MCF 10A (cell line): Measurements from ENCODE around the gene BAAT. TPM values are rescaled to one million over a fixed set of nuclear protein-coding genes. Genes with fewer than 3 reads are reported as not detected.
"Not testable (repeated sequence)": the region's sequence is repeated elsewhere in the genome, so short reads cannot be mapped to it uniquely, and the experiment has no call there.

Experiments used
- BruUV-seq: library from RNA; stranded (reverse); fragments of 400-500 nt; replicated peaks from 2 replicates; lab custom pipeline; 2021; lab: Mats Ljungman, UMichigan
- CTCF ChIA-PET: fragments of 300-600 bp; sonication (Branson Sonifier 250); formaldehyde crosslinking; extraction: SDS; loops from one replicate; lab custom pipeline; 2021; ENCODE audit warnings: antibody characterized with exemption, inconsistent platforms; lab: Yijun Ruan, JAX
- POLR2A ChIA-PET: fragments of 300-600, 350-650 bp; sonication (Branson Sonifier 250); formaldehyde crosslinking; extraction: SDS; loops from one replicate; lab custom pipeline; 2020; ENCODE audit warnings: antibody characterized with exemption, inconsistent platforms; lab: Yijun Ruan, JAX
- DNase-seq: peaks from one replicate; pipeline ENCODE4 v3.0.0-alpha.2; 2018; ENCODE audit not compliant: unreplicated experiment
- H3K27ac Mint-ChIP-seq: one replicate; pipeline ENCODE4 v1.8.0; 2022; ENCODE audit warnings: mild to moderate bottlenecking, low read depth, mixed read lengths; ENCODE audit not compliant: unreplicated experiment
- H3K27me3 Mint-ChIP-seq: one replicate; pipeline ENCODE4 v1.8.0; 2022; ENCODE audit warnings: mixed read lengths; ENCODE audit not compliant: insufficient read depth, unreplicated experiment
- H3K36me3 Mint-ChIP-seq: one replicate; pipeline ENCODE4 v1.8.0; 2022; ENCODE audit warnings: mild to moderate bottlenecking, moderate library complexity, mixed read lengths; ENCODE audit not compliant: insufficient read depth, unreplicated experiment
- H3K4me1 Mint-ChIP-seq: one replicate; pipeline ENCODE4 v1.8.0; 2022; ENCODE audit warnings: mixed read lengths; ENCODE audit not compliant: insufficient read depth, unreplicated experiment
- H3K4me3 Mint-ChIP-seq: one replicate; pipeline ENCODE4 v1.8.0; 2022; ENCODE audit warnings: mild to moderate bottlenecking, moderate library complexity, mixed read lengths; ENCODE audit not compliant: unreplicated experiment
- H3K9me3 Mint-ChIP-seq: one replicate; pipeline ENCODE4 v1.8.0; 2022; ENCODE audit warnings: mixed read lengths; ENCODE audit not compliant: unreplicated experiment
- intact Hi-C: fragments of 100-400 bp; cut with micrococcal nuclease; formaldehyde crosslinking; loops from 2 replicates; pipeline ENCODE4 v1.14.1; 2022
- total RNA-seq: library from RNA; stranded (reverse); gene quantifications from 2 replicates; pipeline ENCODE4 v1.2.3, GENCODE V29; 2022
- TF ChIP-seq, protein P1 (sequence below): fragments of 200-600 bp; IDR thresholded peaks from one replicate; pipeline ENCODE4 v1.8.0; 2022; ENCODE audit warnings: antibody characterized with exemption, mild to moderate bottlenecking; ENCODE audit not compliant: unreplicated experiment

Gene BAAT
- total RNA-seq, 1 experiment from 2014 or later: 0.14 TPM

DNA sequence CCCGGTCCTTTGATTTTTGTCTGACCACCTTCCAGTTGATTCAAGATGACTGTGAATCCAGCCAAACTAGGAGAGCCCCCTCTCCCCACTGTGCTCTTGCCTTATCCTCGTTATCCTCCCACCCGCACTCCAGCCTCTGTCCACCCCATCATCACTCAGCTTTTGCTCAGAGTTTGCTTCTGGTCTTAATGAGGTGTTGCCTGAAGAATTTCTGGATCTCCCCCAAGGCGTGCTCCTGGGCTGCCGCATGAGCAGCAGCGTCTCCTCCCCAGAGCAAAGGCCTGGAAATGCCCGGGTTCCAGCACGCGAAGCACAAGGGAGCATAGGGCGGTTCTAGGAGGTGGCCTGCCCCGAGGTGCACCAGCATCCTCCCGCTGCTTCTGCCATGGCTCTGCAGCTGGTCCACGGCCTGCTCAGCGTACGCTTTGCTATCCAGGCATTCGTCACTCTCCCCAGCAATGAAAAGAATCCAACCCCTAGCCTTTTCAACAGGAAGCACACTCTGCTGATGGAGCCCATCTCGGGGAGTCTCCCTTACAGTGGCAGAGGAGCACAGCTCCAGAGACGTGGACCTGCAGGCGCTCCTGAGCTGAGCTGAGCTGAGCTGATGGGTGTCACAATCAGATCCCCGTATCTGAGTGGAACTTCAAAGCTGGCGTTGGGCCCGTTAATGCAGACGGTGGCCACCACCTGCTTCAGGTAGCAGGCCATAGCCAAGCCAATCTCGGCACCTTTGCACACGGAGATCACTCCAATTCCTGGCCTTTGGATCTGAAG lies 50.7 kb downstream of the BAAT start:
- DNase-seq: no peak
- no TSS peak for BruUV-seq
- no peaks in the 10 kb centered on the region for H3K36me3 Mint-ChIP-seq
- CTCF ChIA-PET: interaction anchor here (0.6 to 1.6 kb wide), 3 partner anchors 18 to 733 kb away, joined by 3 to 4 read pairs (median 3); no protein-coding TSS in a partner anchor
- intact Hi-C loops: no loop called here
- POLR2A ChIA-PET: no interaction called here
- H3K9me3 Mint-ChIP-seq: no peaks in the 10 kb centered on the region
- H3K4me1 Mint-ChIP-seq: no peaks in the 10 kb centered on the region
- H3K27ac Mint-ChIP-seq: no peak overlapping the region
- H3K4me3 Mint-ChIP-seq: no peak overlapping the region
- TF ChIP-seq, protein P1, sequence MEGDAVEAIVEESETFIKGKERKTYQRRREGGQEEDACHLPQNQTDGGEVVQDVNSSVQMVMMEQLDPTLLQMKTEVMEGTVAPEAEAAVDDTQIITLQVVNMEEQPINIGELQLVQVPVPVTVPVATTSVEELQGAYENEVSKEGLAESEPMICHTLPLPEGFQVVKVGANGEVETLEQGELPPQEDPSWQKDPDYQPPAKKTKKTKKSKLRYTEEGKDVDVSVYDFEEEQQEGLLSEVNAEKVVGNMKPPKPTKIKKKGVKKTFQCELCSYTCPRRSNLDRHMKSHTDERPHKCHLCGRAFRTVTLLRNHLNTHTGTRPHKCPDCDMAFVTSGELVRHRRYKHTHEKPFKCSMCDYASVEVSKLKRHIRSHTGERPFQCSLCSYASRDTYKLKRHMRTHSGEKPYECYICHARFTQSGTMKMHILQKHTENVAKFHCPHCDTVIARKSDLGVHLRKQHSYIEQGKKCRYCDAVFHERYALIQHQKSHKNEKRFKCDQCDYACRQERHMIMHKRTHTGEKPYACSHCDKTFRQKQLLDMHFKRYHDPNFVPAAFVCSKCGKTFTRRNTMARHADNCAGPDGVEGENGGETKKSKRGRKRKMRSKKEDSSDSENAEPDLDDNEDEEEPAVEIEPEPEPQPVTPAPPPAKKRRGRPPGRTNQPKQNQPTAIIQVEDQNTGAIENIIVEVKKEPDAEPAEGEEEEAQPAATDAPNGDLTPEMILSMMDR: no peak
- H3K27me3 Mint-ChIP-seq: peaks cover 2% of the 10 kb centered on the region

DNA sequence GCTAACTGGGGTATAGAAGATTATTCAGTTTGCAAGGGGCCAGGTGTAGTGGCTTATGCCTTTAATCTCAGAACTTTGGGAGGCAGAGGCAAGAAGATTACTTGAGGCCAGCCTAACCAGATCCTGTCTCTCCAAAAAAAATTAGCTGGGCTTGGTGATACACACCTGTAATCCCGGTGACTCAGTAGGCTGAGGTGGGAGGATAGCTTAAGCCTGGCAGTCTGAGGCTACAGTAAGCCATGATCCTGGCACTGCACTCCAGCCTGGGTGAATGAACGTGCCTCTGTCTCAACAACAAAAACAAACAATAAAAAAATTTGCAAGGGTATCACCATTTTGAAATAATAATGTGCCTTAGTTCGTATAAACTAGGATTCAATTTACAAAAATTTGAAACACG lies 51.3 kb downstream of the BAAT start:
- H3K4me3 Mint-ChIP-seq: no peak overlapping the region
- no peak overlapping the region for H3K27ac Mint-ChIP-seq
- DNase-seq: peak; percentile 15
- POLR2A ChIA-PET: no interaction called here
- peaks cover 8% of the 10 kb centered on the region for H3K27me3 Mint-ChIP-seq
- CTCF ChIA-PET: interaction anchor here (0.6 kb wide), 1 partner anchor 215 kb away, joined by 3 read pairs; no protein-coding TSS in a partner anchor
- H3K36me3 Mint-ChIP-seq: no peaks in the 10 kb centered on the region
- TF ChIP-seq, protein P1: no peak
- BruUV-seq: no TSS peak
- intact Hi-C loops: no loop called here
- no peaks in the 10 kb centered on the region for H3K9me3 Mint-ChIP-seq
- H3K4me1 Mint-ChIP-seq: no peaks in the 10 kb centered on the region

- Mint-ChIP-seq H3K27ac (no peak overlapping the region), H3K27me3 (peaks cover 10% of the 10 kb centered on the region), H3K36me3 (no peaks in the 10 kb centered on the region), H3K4me1 (no peaks in the 10 kb centered on the region), H3K9me3 (no peaks in the 10 kb centered on the region), H3K4me3 (no peak overlapping the region)
- CTCF ChIA-PET: no interaction called here
- BruUV-seq: no TSS peak
- DNase-seq: no peak
- intact Hi-C loops: no loop called here
- TF ChIP-seq, protein P1: no peak
- POLR2A ChIA-PET: no interaction called here
These were observed 52.4 kb downstream of the BAAT start for GRCh38 chr9:101332362-101332761.

DNA sequence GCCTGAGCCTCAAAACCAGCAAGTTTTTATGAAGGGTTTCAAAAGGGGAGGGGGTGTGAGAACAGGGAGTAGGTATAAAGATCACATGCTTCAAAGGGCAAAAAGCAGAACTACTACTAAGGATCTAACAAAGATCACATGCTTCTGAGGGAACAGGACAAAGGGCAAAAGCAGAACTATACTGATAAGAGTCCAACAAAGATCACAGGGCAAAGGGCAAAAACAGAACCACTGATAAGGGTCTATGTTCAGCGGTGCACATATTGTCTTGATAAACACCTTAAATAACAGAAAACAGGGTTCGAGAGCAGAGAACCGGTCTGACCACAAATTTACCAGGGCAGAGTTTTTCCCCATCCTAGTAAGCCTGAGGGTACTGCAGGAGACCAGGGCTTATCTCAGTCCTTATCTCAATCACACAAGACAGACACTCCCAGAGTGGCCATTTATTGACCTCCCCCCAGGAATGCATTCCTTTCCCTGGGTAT lies 57.3 kb downstream of the BAAT start:
- intact Hi-C loops, POLR2A ChIA-PET, H3K4me1 Mint-ChIP-seq, H3K27ac Mint-ChIP-seq, BruUV-seq, H3K4me3 Mint-ChIP-seq, H3K36me3 Mint-ChIP-seq, DNase-seq, H3K9me3 Mint-ChIP-seq: not testable (repeated sequence)
- CTCF ChIA-PET: interaction anchor here (1.0 to 1.7 kb wide), 2 partner anchors 16 to 209 kb away, joined by 4 to 6 read pairs; no protein-coding TSS in a partner anchor
- H3K27me3 Mint-ChIP-seq: peaks cover 10% of the 10 kb centered on the region
